SU-DHL-6 (cell line): Measurements from ENCODE around the gene EDARADD.

Source experiments
- CTCF ChIP-seq: fragments of 200-600 bp; sonication (generic); IDR thresholded peaks from one replicate; pipeline ENCODE4 v1.5.1; 2017; ENCODE audit warnings: antibody characterized with exemption, mild to moderate bottlenecking, low read length, moderate library complexity; ENCODE audit not compliant: insufficient read depth, poor library complexity, severe bottlenecking
- EZH2phosphoT487 ChIP-seq: fragments of 200-600 bp; sonication (generic), shearing (Covaris generic); conservative IDR thresholded peaks from 2 replicates; pipeline ENCODE4 v1.6.1; 2018; ENCODE audit warnings: mild to moderate bottlenecking, antibody characterized with exemption, low read length, moderate library complexity, mixed read lengths

- no peak for TF ChIP-seq CTCF
- TF ChIP-seq EZH2phosphoT487: no peak
These were observed 66.0 kb downstream of the EDARADD start for GRCh38 chr1:236460103-236460502.
